OCI-LY1 (cell line): ENCODE measurements around the gene RPL5.

Experiments used
- H2AFZ ChIP-seq: fragments of 200-600 bp; sonication (generic), shearing (Covaris generic); 2 replicates; pipeline ENCODE4 v1.6.0; 2014; ENCODE audit warnings: antibody characterized with exemption, mild to moderate bottlenecking, low read length
- H3F3A ChIP-seq: fragments of 200-600 bp; sonication (generic), shearing (Covaris generic); 2 replicates; pipeline ENCODE4 v1.6.0; 2014; ENCODE audit warnings: mild to moderate bottlenecking, antibody characterized with exemption, low read length, moderate library complexity; ENCODE audit not compliant: insufficient read depth
- H3K27ac ChIP-seq: fragments of 200-600 bp; sonication (generic); 2 replicates; pipeline ENCODE4 v1.5.1; 2014; ENCODE audit warnings: low read length, mixed run types, mild to moderate bottlenecking, low read depth; ENCODE audit not compliant: poor library complexity, severe bottlenecking
- H3K27me3 ChIP-seq: fragments of 200-600 bp; sonication (generic); 2 replicates; pipeline ENCODE4 v1.6.0; 2014; ENCODE audit warnings: antibody characterized with exemption, mild to moderate bottlenecking, low read length, moderate library complexity; ENCODE audit not compliant: insufficient read depth
- H3K36me3 ChIP-seq: fragments of 200-600 bp; sonication (generic); 2 replicates; pipeline ENCODE4 v1.6.1; 2014; ENCODE audit warnings: mild to moderate bottlenecking, antibody characterized with exemption, low read length, moderate library complexity, mixed read lengths; ENCODE audit not compliant: insufficient read depth
- H3K4me1 ChIP-seq: fragments of 200-600 bp; sonication (generic); 2 replicates; pipeline ENCODE4 v1.5.1; 2014; ENCODE audit warnings: mild to moderate bottlenecking, low read length, moderate library complexity; ENCODE audit not compliant: insufficient read depth, severe bottlenecking
- H3K4me2 ChIP-seq: fragments of 200-600 bp; sonication (generic), shearing (Covaris generic); 2 replicates; pipeline ENCODE4 v1.6.1; 2014; ENCODE audit warnings: low read length
- H3K4me3 ChIP-seq: fragments of 200-600 bp; sonication (generic); 2 replicates; pipeline ENCODE4 v1.5.1; 2014; ENCODE audit warnings: low read length, low read depth, mild to moderate bottlenecking, mixed read lengths; ENCODE audit not compliant: poor library complexity, severe bottlenecking
- H3K79me2 ChIP-seq: fragments of 200-600 bp; shearing (Covaris generic); 2 replicates; pipeline ENCODE4 v1.6.1; 2016; ENCODE audit warnings: mixed run types, low read length, mixed read lengths; ENCODE audit not compliant: insufficient read depth
- H3K9ac ChIP-seq: fragments of 200-600 bp; sonication (generic), shearing (Covaris generic); 2 replicates; pipeline ENCODE4 v1.6.1; 2014; ENCODE audit warnings: mild to moderate bottlenecking, low read length, mixed read lengths
- H3K9me2 ChIP-seq: fragments of 200-600 bp; sonication (generic), shearing (Covaris generic); 2 replicates; pipeline ENCODE4 v1.6.1; 2014; ENCODE audit warnings: low read depth, mild to moderate bottlenecking, low read length, mixed read lengths
- H3K9me3 ChIP-seq: fragments of 200-600 bp; shearing (Covaris generic); 2 replicates; pipeline ENCODE4 v1.6.1; 2014; ENCODE audit warnings: low read length, mixed read lengths
- H4K20me1 ChIP-seq: fragments of 200-600 bp; sonication (generic), shearing (Covaris generic); 2 replicates; pipeline ENCODE4 v1.6.0; 2016; ENCODE audit warnings: mild to moderate bottlenecking, low read length; ENCODE audit not compliant: insufficient read depth
- CTCF ChIP-seq: fragments of 200-600 bp; sonication (generic), shearing (Covaris generic); IDR thresholded peaks from 2 replicates; pipeline ENCODE4 v1.5.1; 2017; ENCODE audit warnings: mild to moderate bottlenecking, antibody characterized with exemption, low read length, moderate library complexity, mixed read lengths
- EZH2 ChIP-seq: fragments of 200-600 bp; sonication (generic), shearing (Covaris generic); IDR thresholded peaks from 2 replicates; pipeline ENCODE4 v1.8.0; 2017; ENCODE audit warnings: borderline replicate concordance, mixed run types, mild to moderate bottlenecking, antibody characterized with exemption, low read length, moderate library complexity, mixed read lengths

Gene RPL5

GRCh38 chr1:92838519-92838918, 6.7 kb downstream of the RPL5 start:
- H3K9ac ChIP-seq, result no peak overlapping the region
- peaks cover 55% of the 10 kb centered on the region for H3K79me2 ChIP-seq
- peaks cover 99% of the 10 kb centered on the region for H3K36me3 ChIP-seq
- no peaks in the 10 kb centered on the region for H3K9me2 ChIP-seq
- H4K20me1 ChIP-seq, result 0 out of 2 replicates have a peak, but pooled peaks cover 2% of the 10 kb centered on the region
- H3F3A ChIP-seq, result peaks cover 23% of the 10 kb centered on the region
- no peaks in the 10 kb centered on the region for H3K9me3 ChIP-seq
- TF ChIP-seq EZH2, result no peak
- TF ChIP-seq CTCF, result no peak
- H3K27ac ChIP-seq, result no peak overlapping the region
- no peak overlapping the region for H3K4me3 ChIP-seq
- H3K27me3 ChIP-seq, result no peaks in the 10 kb centered on the region
- no peak overlapping the region for H3K4me2 ChIP-seq
- no peak overlapping the region for H2AFZ ChIP-seq
- H3K4me1 ChIP-seq, result peaks cover 24% of the 10 kb centered on the region

- no peak overlapping the region for H3K4me2 ChIP-seq
- peaks cover 15% of the 10 kb centered on the region for H3K4me1 ChIP-seq
- 0 out of 2 replicates have a peak, but pooled peaks cover 2% of the 10 kb centered on the region for H4K20me1 ChIP-seq
- H3K9ac ChIP-seq, result no peak overlapping the region
- H3K4me3 ChIP-seq, result no peak overlapping the region
- no peaks in the 10 kb centered on the region for H3K9me2 ChIP-seq
- peaks cover 99% of the 10 kb centered on the region for H3K36me3 ChIP-seq
- no peaks in the 10 kb centered on the region for H3K27me3 ChIP-seq
- no peak overlapping the region for H3K27ac ChIP-seq
- H2AFZ ChIP-seq, result no peak overlapping the region
- peaks cover 30% of the 10 kb centered on the region for H3F3A ChIP-seq
- no peaks in the 10 kb centered on the region for H3K9me3 ChIP-seq
- H3K79me2 ChIP-seq, result peaks cover 45% of the 10 kb centered on the region
- TF ChIP-seq EZH2, result no peak
- TF ChIP-seq CTCF, result no peak
These were observed 7.6 kb downstream of the RPL5 start for GRCh38 chr1:92839442-92839841.

GRCh38 chr1:92840600-92840999, 8.8 kb downstream of the RPL5 start:
- peaks cover 34% of the 10 kb centered on the region for H3K79me2 ChIP-seq

More at GRCh38 chr1:92840600-92840999, 8.8 kb downstream of the RPL5 start:
- H2AFZ ChIP-seq, result no peak overlapping the region
- no peak for TF ChIP-seq EZH2
- TF ChIP-seq CTCF, result no peak
- no peak overlapping the region for H3K4me2 ChIP-seq
- no peaks in the 10 kb centered on the region for H3K27me3 ChIP-seq
- H3K9me2 ChIP-seq, result no peaks in the 10 kb centered on the region
- H4K20me1 ChIP-seq, result 0 out of 2 replicates have a peak, but pooled peaks cover 2% of the 10 kb centered on the region
- no peak overlapping the region for H3K9ac ChIP-seq
- no peak overlapping the region for H3K4me3 ChIP-seq
- H3F3A ChIP-seq, result peaks cover 29% of the 10 kb centered on the region
- peaks cover 3% of the 10 kb centered on the region for H3K4me1 ChIP-seq
- H3K27ac ChIP-seq, result no peak overlapping the region
- no peaks in the 10 kb centered on the region for H3K9me3 ChIP-seq
- peaks cover 89% of the 10 kb centered on the region for H3K36me3 ChIP-seq
